ENCODE data around the gene GCLC. TPM values are rescaled to one million over a fixed set of nuclear protein-coding genes. Genes with fewer than 3 reads are reported as not detected.

GCLC gene
- total and polyA plus RNA-seq, 9 of the 15 experiments (the other 6 are each of a cell fraction or from before 2014, with no cell fraction given), result 3.9 to 20.0 (median 9.4) TPM

- TF ChIP-seq, protein P1, sequence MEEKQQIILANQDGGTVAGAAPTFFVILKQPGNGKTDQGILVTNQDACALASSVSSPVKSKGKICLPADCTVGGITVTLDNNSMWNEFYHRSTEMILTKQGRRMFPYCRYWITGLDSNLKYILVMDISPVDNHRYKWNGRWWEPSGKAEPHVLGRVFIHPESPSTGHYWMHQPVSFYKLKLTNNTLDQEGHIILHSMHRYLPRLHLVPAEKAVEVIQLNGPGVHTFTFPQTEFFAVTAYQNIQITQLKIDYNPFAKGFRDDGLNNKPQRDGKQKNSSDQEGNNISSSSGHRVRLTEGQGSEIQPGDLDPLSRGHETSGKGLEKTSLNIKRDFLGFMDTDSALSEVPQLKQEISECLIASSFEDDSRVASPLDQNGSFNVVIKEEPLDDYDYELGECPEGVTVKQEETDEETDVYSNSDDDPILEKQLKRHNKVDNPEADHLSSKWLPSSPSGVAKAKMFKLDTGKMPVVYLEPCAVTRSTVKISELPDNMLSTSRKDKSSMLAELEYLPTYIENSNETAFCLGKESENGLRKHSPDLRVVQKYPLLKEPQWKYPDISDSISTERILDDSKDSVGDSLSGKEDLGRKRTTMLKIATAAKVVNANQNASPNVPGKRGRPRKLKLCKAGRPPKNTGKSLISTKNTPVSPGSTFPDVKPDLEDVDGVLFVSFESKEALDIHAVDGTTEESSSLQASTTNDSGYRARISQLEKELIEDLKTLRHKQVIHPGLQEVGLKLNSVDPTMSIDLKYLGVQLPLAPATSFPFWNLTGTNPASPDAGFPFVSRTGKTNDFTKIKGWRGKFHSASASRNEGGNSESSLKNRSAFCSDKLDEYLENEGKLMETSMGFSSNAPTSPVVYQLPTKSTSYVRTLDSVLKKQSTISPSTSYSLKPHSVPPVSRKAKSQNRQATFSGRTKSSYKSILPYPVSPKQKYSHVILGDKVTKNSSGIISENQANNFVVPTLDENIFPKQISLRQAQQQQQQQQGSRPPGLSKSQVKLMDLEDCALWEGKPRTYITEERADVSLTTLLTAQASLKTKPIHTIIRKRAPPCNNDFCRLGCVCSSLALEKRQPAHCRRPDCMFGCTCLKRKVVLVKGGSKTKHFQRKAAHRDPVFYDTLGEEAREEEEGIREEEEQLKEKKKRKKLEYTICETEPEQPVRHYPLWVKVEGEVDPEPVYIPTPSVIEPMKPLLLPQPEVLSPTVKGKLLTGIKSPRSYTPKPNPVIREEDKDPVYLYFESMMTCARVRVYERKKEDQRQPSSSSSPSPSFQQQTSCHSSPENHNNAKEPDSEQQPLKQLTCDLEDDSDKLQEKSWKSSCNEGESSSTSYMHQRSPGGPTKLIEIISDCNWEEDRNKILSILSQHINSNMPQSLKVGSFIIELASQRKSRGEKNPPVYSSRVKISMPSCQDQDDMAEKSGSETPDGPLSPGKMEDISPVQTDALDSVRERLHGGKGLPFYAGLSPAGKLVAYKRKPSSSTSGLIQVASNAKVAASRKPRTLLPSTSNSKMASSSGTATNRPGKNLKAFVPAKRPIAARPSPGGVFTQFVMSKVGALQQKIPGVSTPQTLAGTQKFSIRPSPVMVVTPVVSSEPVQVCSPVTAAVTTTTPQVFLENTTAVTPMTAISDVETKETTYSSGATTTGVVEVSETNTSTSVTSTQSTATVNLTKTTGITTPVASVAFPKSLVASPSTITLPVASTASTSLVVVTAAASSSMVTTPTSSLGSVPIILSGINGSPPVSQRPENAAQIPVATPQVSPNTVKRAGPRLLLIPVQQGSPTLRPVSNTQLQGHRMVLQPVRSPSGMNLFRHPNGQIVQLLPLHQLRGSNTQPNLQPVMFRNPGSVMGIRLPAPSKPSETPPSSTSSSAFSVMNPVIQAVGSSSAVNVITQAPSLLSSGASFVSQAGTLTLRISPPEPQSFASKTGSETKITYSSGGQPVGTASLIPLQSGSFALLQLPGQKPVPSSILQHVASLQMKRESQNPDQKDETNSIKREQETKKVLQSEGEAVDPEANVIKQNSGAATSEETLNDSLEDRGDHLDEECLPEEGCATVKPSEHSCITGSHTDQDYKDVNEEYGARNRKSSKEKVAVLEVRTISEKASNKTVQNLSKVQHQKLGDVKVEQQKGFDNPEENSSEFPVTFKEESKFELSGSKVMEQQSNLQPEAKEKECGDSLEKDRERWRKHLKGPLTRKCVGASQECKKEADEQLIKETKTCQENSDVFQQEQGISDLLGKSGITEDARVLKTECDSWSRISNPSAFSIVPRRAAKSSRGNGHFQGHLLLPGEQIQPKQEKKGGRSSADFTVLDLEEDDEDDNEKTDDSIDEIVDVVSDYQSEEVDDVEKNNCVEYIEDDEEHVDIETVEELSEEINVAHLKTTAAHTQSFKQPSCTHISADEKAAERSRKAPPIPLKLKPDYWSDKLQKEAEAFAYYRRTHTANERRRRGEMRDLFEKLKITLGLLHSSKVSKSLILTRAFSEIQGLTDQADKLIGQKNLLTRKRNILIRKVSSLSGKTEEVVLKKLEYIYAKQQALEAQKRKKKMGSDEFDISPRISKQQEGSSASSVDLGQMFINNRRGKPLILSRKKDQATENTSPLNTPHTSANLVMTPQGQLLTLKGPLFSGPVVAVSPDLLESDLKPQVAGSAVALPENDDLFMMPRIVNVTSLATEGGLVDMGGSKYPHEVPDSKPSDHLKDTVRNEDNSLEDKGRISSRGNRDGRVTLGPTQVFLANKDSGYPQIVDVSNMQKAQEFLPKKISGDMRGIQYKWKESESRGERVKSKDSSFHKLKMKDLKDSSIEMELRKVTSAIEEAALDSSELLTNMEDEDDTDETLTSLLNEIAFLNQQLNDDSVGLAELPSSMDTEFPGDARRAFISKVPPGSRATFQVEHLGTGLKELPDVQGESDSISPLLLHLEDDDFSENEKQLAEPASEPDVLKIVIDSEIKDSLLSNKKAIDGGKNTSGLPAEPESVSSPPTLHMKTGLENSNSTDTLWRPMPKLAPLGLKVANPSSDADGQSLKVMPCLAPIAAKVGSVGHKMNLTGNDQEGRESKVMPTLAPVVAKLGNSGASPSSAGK (IDR thresholded peaks at IDR 0.05), result no peak
- TF ChIP-seq, protein P2, sequence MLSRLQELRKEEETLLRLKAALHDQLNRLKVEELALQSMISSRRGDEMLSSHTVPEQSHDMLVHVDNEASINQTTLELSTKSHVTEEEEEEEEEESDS (CRISPR knock-in tag; IDR thresholded peaks at IDR 0.05), result no peak
- no peak for TF ChIP-seq RBM15 (IDR thresholded peaks at IDR 0.05; ENCODE audit: insufficient read depth, low read length)
- no peak for TF ChIP-seq PRMT5 (CRISPR knock-in tag; IDR thresholded peaks at IDR 0.05)
- TF ChIP-seq E2F8 (IDR thresholded peaks at IDR 0.05; ENCODE audit: low read depth, partially characterized antibody), result no peak
- no peak for TF ChIP-seq POLR2B (IDR thresholded peaks at IDR 0.05; ENCODE audit: low read depth, partially characterized antibody)
- TF ChIP-seq CREB1 (IDR thresholded peaks at IDR 0.05), result no peak
- TF ChIP-seq CREB1 (CRISPR knock-in tag; IDR thresholded peaks at IDR 0.05), result no peak
- no peak for TF ChIP-seq XRCC3 (IDR thresholded peaks at IDR 0.05)
- TF ChIP-seq FOXK1 (CRISPR knock-in tag; IDR thresholded peaks at IDR 0.05; ENCODE audit: borderline replicate concordance), result no peak
- no peak for TF ChIP-seq ZZZ3 (IDR thresholded peaks at IDR 0.05)
- no peak for TF ChIP-seq THAP7 (CRISPR knock-in tag; IDR thresholded peaks at IDR 0.05)
- no peak for TF ChIP-seq GABPB1 (CRISPR knock-in tag; IDR thresholded peaks at IDR 0.05)
Observed at GRCh38 chr6:53556986-53557715, 12.2 kb upstream of the GCLC start (continued).

All from K562 (cell line).